Tibial nerve (tissue), 4 donors: ENCODE data around the gene LEF1. TPM values are rescaled to one million over a fixed set of nuclear protein-coding genes. Genes with fewer than 3 reads are reported as not detected.

Source experiments
- DNase-seq, 2 donors: peaks; one replicate each; pipeline ENCODE4 v3.0.0-alpha.2; 2019; ENCODE audit warnings: low spot score in 2 of 2
- H3K27ac ChIP-seq, 4 donors: fragments of 200-600 bp; sonication (generic) in 3 of 4; one replicate each; pipeline ENCODE4 v1.5.1; 2017 to 2019; ENCODE audit warnings: mild to moderate bottlenecking in 1 of 4
- H3K27me3 ChIP-seq, 2 donors: fragments of 200-600 bp; sonication (generic) in 1 of 2; one replicate each; pipeline versions ENCODE4 v1.5.1 to v1.6.0; 2017 to 2019
- H3K36me3 ChIP-seq, 3 donors: fragments of 200-600 bp; sonication (generic); one replicate each; pipeline ENCODE4 v1.5.1; 2018 to 2019
- H3K4me1 ChIP-seq, 4 donors: fragments of 200-600 bp; sonication (generic) in 3 of 4; one replicate each; pipeline ENCODE4 v1.5.1; 2017 to 2019
- H3K4me3 ChIP-seq, 4 donors: fragments of 200-600 bp; sonication (generic) in 3 of 4; one replicate each; pipeline ENCODE4 v1.5.1; 2017 to 2019; ENCODE audit warnings: mild to moderate bottlenecking in 1 of 4, moderate library complexity in 1 of 4
- H3K9me3 ChIP-seq, 4 donors: fragments of 200-600 bp; sonication (generic) in 3 of 4; one replicate each; pipeline ENCODE4 v1.5.1; 2017 to 2019
- EP300 ChIP-seq, 2 donors: sonication (generic); formaldehyde crosslinking; IDR thresholded peaks; one replicate each; pipeline ENCODE4 v1.6.1; 2017; ENCODE audit warnings: antibody characterized with exemption in 2 of 2, mild to moderate bottlenecking in 1 of 2
- POLR2A ChIP-seq, 2 donors: fragments of 450-650 bp; IDR thresholded peaks; one replicate each; pipeline ENCODE4 v1.6.1; 2017; ENCODE audit warnings: antibody characterized with exemption in 2 of 2, mild to moderate bottlenecking in 2 of 2, moderate library complexity in 2 of 2
- WGBS, 2 donors: methylation state at CpG; one replicate each; pipeline ENCODE4 v1.1.5; 2018; 5-methylcytosine and 5-hydroxymethylcytosine counted together
- total RNA-seq, 4 donors: library from RNA; depleted of rRNA; stranded (reverse); fragments of >200 nt; gene quantifications; one replicate each; pipeline ENCODE4 v1.1.0, GENCODE V29; 2016
- TF ChIP-seq, protein P1 (sequence below), 5 experiments: fragments of 200-600 bp in 3 of 5; fragments of 450-650 bp in 2 of 5; sonication (generic) in 3 of 5; IDR thresholded peaks; one replicate each; pipeline ENCODE4 v1.5.1; 2016 to 2019; ENCODE audit warnings: antibody characterized with exemption in 5 of 5, mild to moderate bottlenecking in 3 of 5, moderate library complexity in 2 of 5

Gene LEF1
- total RNA-seq, 4 donors from 2014 or later: 1.9 to 11.7 (median 8.3) TPM

DNA sequence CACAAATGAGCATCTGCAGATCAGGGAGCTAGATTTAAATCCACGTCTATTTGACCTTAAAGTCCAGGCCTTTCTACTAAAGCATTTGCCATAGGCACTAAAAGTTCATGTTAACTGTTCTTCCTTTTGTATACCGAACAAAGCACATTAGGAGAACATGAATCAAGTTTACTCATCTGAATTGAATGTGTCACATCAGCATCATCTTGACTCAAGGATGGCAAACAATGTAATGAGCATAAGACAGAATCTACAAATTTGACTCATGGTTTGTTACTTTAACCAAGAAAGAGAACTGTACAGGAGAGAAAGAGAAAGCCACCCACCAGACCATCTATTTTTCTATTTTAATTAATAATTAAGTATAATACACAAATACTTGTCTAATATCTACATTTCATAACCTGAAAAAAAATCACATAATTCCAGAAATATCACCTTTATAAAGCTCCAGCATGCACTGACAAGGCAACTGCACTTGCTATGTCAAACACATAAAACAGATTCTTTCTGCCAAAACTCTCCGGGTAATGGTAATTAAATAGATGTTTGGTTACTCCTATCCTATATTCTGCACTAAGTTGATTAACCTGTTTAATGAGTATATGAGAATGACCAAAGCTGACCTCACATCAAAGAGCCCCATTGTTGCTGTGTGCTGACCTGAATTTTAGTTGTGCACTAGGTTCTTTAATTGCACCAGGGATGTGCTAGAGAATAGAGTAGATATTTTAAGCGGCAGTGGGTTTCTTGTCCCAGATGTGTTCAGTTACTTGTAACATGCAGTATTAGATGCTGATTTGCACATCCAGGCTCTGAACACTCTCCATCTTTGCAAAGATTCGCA is 42.5 kb upstream of the LEF1 start:
- H3K36me3 ChIP-seq: no peaks in the 10 kb centered on the region
- no peaks in the 10 kb centered on the region for H3K4me1 ChIP-seq
- TF ChIP-seq EP300 (IDR thresholded peaks at IDR 0.05): no peak
- TF ChIP-seq, protein P1, sequence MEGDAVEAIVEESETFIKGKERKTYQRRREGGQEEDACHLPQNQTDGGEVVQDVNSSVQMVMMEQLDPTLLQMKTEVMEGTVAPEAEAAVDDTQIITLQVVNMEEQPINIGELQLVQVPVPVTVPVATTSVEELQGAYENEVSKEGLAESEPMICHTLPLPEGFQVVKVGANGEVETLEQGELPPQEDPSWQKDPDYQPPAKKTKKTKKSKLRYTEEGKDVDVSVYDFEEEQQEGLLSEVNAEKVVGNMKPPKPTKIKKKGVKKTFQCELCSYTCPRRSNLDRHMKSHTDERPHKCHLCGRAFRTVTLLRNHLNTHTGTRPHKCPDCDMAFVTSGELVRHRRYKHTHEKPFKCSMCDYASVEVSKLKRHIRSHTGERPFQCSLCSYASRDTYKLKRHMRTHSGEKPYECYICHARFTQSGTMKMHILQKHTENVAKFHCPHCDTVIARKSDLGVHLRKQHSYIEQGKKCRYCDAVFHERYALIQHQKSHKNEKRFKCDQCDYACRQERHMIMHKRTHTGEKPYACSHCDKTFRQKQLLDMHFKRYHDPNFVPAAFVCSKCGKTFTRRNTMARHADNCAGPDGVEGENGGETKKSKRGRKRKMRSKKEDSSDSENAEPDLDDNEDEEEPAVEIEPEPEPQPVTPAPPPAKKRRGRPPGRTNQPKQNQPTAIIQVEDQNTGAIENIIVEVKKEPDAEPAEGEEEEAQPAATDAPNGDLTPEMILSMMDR (IDR thresholded peaks at IDR 0.05): no peak
- no peak for TF ChIP-seq POLR2A (IDR thresholded peaks at IDR 0.05)
- no peak overlapping the region for H3K27ac ChIP-seq
- H3K9me3 ChIP-seq: no peaks in the 10 kb centered on the region
- DNase-seq: no peak
- no peak overlapping the region for H3K4me3 ChIP-seq
- H3K27me3 ChIP-seq: no peaks in the 10 kb centered on the region
- 68 to 79% methylated on average over 5 of the region's 5 CpGs for WGBS, 2 donors

DNA sequence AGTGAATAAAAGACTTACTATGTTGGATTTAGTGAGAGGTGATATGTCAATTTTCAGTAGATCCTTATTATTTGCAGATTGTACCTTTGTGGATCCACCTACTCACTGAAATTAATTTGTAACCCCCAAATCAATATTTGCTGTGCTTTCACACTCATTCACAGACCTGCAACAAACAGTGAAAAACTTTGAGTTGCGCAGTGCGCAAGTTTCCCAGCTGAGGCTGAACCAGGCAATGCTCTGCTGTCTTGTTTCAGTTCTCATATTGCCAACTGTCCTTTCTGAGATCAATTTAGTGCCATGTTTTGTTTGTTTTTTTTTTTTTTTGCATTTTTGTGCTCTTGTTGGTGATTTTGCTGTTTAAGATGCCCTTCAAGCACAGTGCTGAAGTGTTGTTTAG is 40.8 kb upstream of the LEF1 start:
- WGBS, 2 donors: 94 to 96% methylated on average over 2 of the region's 2 CpGs
- no peak for TF ChIP-seq EP300 (IDR thresholded peaks at IDR 0.05)
- TF ChIP-seq, protein P1 (IDR thresholded peaks at IDR 0.05): no peak
- TF ChIP-seq POLR2A (IDR thresholded peaks at IDR 0.05): no peak
- H3K27ac ChIP-seq: no peak overlapping the region
- H3K4me1 ChIP-seq: no peaks in the 10 kb centered on the region
- no peak for DNase-seq
- H3K9me3 ChIP-seq: no peaks in the 10 kb centered on the region
- H3K27me3 ChIP-seq: no peaks in the 10 kb centered on the region
- no peak overlapping the region for H3K4me3 ChIP-seq
- H3K36me3 ChIP-seq: no peaks in the 10 kb centered on the region

DNA sequence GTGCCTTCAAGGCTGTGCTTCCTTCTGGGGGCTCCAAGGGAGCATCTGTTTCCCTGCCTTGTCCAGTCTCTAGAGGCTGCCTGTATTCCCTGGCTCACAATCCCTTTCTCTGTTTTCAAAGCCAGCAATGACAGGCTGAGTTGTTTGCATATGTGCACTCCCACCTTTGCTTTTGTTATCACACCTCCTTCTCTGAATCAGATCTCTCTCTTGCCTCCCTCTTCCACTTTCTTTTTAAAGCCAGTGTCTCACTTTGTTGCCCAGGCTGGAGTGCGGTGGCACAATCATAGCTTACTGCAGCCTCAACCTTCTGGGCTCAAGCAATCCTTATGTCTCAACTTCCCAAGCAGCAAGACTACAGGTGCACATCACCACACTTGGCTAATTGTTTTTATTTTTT is 37.1 kb upstream of the LEF1 start:
- Histone ChIP-seq H3K27me3 (no peaks in the 10 kb centered on the region), H3K36me3 (no peaks in the 10 kb centered on the region), H3K27ac (no peak overlapping the region), H3K4me1 (no peaks in the 10 kb centered on the region), H3K4me3 (no peak overlapping the region), H3K9me3 (no peaks in the 10 kb centered on the region)
- DNase-seq: no peak
- 100% methylated on average over 1 of the region's 1 CpG for WGBS, 2 donors
- TF ChIP-seq, protein P1 (IDR thresholded peaks at IDR 0.05): no peak
- TF ChIP-seq POLR2A (IDR thresholded peaks at IDR 0.05): no peak
- no peak for TF ChIP-seq EP300 (IDR thresholded peaks at IDR 0.05)

DNA sequence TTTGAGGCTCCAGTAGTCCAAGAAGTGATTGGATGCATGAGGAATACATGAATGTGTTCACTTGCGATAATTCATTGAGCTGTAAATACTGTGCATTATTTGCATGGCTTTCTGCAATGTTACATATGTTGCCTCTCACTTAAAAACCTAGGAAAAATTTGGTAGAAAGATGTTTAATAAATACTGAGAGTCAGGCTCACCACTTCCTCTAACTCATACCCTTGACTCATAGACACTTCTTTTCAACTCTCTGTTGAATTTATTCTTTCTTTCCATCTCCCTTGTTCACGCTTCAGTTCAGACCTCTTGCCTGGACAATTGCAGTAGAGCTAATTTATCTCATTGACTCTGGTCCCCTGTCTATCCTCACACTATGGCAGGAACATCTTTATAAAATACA is 35.8 kb upstream of the LEF1 start:
- no peak for TF ChIP-seq POLR2A (IDR thresholded peaks at IDR 0.05)
- TF ChIP-seq, protein P1 (IDR thresholded peaks at IDR 0.05): no peak
- no peak for TF ChIP-seq EP300 (IDR thresholded peaks at IDR 0.05)
- no peak for DNase-seq
- Histone ChIP-seq H3K9me3 (no peaks in the 10 kb centered on the region), H3K4me3 (no peak overlapping the region), H3K27ac (no peak overlapping the region), H3K4me1 (no peaks in the 10 kb centered on the region), H3K36me3 (no peaks in the 10 kb centered on the region), H3K27me3 (no peaks in the 10 kb centered on the region)
- WGBS, 2 donors: 61 to 95% methylated on average over 2 of the region's 2 CpGs

DNA sequence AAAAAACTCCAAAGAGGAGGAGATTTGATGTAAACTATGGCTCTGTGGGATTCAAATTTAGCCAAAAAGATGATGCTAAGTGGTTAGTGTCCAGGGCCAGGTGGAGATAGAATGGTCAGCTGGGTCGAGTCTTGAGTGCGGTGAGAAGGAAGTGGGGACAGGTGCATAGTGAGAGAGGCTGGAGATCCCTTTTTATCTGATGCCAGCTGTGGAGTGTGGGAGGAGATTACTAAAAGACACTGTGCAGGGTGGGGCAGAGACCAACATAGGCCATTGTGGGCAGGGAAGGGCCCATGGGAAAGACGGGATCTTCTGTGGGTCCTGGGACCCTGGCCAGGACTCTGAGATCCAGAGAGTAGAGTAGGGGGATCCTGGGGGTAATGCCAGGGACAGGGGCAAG is 34.6 kb upstream of the LEF1 start:
- Histone ChIP-seq H3K27me3 (no peaks in the 10 kb centered on the region), H3K4me3 (no peak overlapping the region), H3K27ac (no peak overlapping the region), H3K36me3 (no peaks in the 10 kb centered on the region), H3K9me3 (no peaks in the 10 kb centered on the region), H3K4me1 (no peaks in the 10 kb centered on the region)
- TF ChIP-seq, protein P1 (IDR thresholded peaks at IDR 0.05): no peak
- no peak for TF ChIP-seq EP300 (IDR thresholded peaks at IDR 0.05)
- TF ChIP-seq POLR2A (IDR thresholded peaks at IDR 0.05): no peak
- WGBS, 2 donors: 83 to 93% methylated on average over 3 of the region's 3 CpGs
- no peak for DNase-seq
